Urinary bladder (tissue), 4 donors: ENCODE data around the gene SLC43A3. TPM values are rescaled to one million over a fixed set of nuclear protein-coding genes. Genes with fewer than 3 reads are reported as not detected.
A peak's percentile ranks its signal among the peaks of the same experiment; 100 is the strongest.

Experiments
- DNase-seq: peaks from one replicate; pipeline ENCODE4 v3.0.0-alpha.2; 2015; ENCODE audit errors: extremely low spot score
- H3K27ac ChIP-seq: one replicate; pipeline ENCODE4 v1.5.1; 2013; ENCODE audit warnings: low read depth, mild to moderate bottlenecking, moderate library complexity
- H3K36me3 ChIP-seq: one replicate; pipeline ENCODE4 v1.6.1; 2013; ENCODE audit warnings: mild to moderate bottlenecking, moderate library complexity; ENCODE audit not compliant: insufficient read depth
- H3K4me1 ChIP-seq: one replicate; pipeline ENCODE4 v1.6.1; 2013; ENCODE audit warnings: mild to moderate bottlenecking, moderate library complexity; ENCODE audit not compliant: insufficient read depth
- H3K4me3 ChIP-seq: one replicate; pipeline ENCODE4 v1.5.1; 2013; ENCODE audit warnings: low read depth, low read length
- WGBS: extraction: QIAGEN DNeasy Blood & Tissue Kit; methylation state at CpG from one replicate; pipeline ENCODE4 v1.1.7; 2013; 5-methylcytosine and 5-hydroxymethylcytosine counted together
- polyA plus RNA-seq: library from polyadenylated mRNA; stranded (reverse); fragments of 200-250 nt; gene quantifications from one replicate; pipeline ENCODE4 v1.2.3, GENCODE V29; 2013
- total RNA-seq: library from RNA; depleted of rRNA; stranded (reverse); fragments of >200 nt; gene quantifications from one replicate; pipeline ENCODE4 v1.2.3, GENCODE V29; 2014
- donor health status: healthy with polysubstance abuse.
- donor health status: healthy.

The SLC43A3 gene
- total RNA-seq (27.3 TPM), polyA plus RNA-seq (39.7 TPM)

- Histone ChIP-seq H3K4me3 (peak within 1 kb of the TSS; percentile 45), H3K27ac (peak within 1 kb of the TSS; percentile 97), H3K36me3 (no peaks in the 10 kb centered on the region), H3K4me1 (peaks cover 2% of the 10 kb centered on the region)
- 5% methylated on average over 39 of the region's 39 CpGs for WGBS
- no peak for DNase-seq
Measured at GRCh38 chr11:57426929-57427726, at the start of gene SLC43A3. TSS of gene SLC43A3 (minus strand) at chr11:57427121. CDS start at chr11:57426172, 949 bp downstream.

DNA sequence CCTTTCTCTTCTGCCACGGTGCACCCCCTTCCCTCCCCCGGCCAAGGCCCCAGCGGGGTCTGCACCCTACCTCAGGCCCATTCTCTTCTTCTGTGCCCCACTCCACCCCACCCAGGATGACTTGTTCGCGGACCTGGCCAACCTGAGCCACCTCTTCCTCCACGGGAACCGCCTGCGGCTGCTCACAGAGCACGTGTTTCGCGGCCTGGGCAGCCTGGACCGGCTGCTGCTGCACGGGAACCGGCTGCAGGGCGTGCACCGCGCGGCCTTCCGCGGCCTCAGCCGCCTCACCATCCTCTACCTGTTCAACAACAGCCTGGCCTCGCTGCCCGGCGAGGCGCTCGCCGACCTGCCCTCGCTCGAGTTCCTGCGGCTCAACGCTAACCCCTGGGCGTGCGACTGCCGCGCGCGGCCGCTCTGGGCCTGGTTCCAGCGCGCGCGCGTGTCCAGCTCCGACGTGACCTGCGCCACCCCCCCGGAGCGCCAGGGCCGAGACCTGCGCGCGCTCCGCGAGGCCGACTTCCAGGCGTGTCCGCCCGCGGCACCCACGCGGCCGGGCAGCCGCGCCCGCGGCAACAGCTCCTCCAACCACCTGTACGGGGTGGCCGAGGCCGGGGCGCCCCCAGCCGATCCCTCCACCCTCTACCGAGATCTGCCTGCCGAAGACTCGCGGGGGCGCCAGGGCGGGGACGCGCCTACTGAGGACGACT, 49.3 kb upstream of the SLC43A3 start:
- Histone ChIP-seq H3K27ac (no peak overlapping the region), H3K4me3 (peak overlapping the region; percentile 40), H3K4me1 (peaks cover 3% of the 10 kb centered on the region), H3K36me3 (no peaks in the 10 kb centered on the region)
- DNase-seq = no peak
- WGBS = 3% methylated on average over 80 of the region's 80 CpGs

DNA sequence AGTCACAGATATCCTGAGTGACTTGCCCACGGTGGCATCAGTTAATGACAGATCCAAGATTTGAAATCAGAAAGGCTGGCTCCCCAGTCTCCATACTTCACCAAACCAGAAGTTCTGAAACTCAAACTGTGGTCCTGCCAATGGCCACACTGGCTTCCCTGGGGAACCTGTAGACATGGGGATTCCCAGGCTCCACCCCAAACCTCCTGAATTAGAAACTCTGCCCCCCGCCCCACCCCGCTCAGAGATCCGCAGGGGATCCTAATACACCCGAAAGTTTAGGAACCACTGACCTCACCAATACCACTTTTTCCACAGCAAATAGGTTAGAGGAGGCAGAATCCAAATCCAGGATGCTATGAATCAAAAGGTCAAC, 48.7 kb upstream of the SLC43A3 start:
- Histone ChIP-seq H3K4me3 (peak overlapping the region; percentile 40), H3K27ac (no peak overlapping the region), H3K4me1 (peaks cover 3% of the 10 kb centered on the region), H3K36me3 (no peaks in the 10 kb centered on the region)
- WGBS = 70% methylated on average over 5 of the region's 5 CpGs
- DNase-seq = no peak

DNA sequence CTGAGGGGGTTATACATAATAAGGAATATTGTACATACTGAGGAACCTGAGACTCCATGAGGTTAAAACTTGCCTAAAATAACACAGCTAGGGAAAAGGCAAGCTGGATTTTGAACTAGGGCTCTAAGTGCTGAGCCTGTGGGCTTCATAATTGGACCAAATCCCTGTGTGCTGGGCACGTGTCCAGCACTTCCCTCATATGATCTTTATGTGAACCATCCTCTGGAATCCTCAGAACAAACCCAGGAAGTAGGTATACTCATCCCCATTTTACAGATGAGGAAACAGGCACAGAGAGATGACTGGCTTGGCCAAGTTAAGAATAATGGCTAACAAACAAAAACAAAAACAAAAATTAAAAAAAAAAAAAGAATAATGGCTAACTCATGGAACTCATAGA, 48.3 kb upstream of the SLC43A3 start:
- WGBS = 38% methylated on average over 1 of the region's 1 CpG
- Histone ChIP-seq H3K4me3 (no peak overlapping the region), H3K4me1 (peaks cover 3% of the 10 kb centered on the region), H3K27ac (no peak overlapping the region), H3K36me3 (no peaks in the 10 kb centered on the region)
- no peak for DNase-seq

GRCh38 chr11:57474803-57475115, 47.8 kb upstream of the SLC43A3 start:
- no peak for DNase-seq
- 74% methylated on average over 5 of the region's 5 CpGs for WGBS
- no peaks in the 10 kb centered on the region for H3K36me3 ChIP-seq
- no peak overlapping the region for H3K4me3 ChIP-seq
- H3K4me1 ChIP-seq = peaks cover 3% of the 10 kb centered on the region
- no peak overlapping the region for H3K27ac ChIP-seq

GRCh38 chr11:57474017-57474802, 47.3 kb upstream of the SLC43A3 start:
- no peaks in the 10 kb centered on the region for H3K36me3 ChIP-seq
- no peak overlapping the region for H3K27ac ChIP-seq
- peaks cover 3% of the 10 kb centered on the region for H3K4me1 ChIP-seq
- DNase-seq = no peak
- H3K4me3 ChIP-seq = no peak overlapping the region
- 55% methylated on average over 9 of the region's 9 CpGs for WGBS

DNA sequence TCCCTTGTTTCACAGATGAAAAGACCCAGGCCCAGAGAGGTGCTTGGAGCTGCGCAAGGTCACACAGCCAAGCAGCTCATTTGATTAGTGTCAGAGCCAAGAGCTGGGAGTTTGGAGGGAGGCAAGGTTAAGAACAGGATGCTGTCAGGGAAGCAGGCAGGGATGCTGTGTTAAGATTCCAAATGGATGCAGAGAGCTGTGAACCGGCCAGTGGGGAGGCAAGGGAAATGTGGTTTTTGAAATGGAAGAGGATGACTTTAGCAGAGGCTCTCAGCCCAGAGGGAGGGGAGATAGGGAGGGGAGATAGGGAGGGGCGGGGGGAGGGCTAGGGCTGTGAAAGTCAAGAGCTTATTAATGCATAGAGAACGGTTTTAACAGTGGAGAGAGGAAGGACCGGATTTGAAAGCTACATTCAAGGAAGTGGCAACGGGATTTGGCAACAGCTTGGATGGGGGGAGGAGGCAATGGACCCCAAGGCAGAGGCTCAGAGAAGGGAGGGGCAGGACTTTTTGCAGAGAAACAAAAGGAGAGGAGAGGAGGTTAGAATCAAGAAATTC, 46.4 kb upstream of the SLC43A3 start:
- no peak for DNase-seq
- H3K4me1 ChIP-seq = peaks cover 3% of the 10 kb centered on the region
- no peak overlapping the region for H3K27ac ChIP-seq
- H3K4me3 ChIP-seq = no peak overlapping the region
- 48% methylated on average over 6 of the region's 6 CpGs for WGBS
- no peaks in the 10 kb centered on the region for H3K36me3 ChIP-seq

GRCh38 chr11:57471496-57471895, 44.6 kb upstream of the SLC43A3 start:
- no peak for DNase-seq
- whole genome bisulfite sequencing = 92% methylated on average over 3 of the region's 3 CpGs
- no peaks in the 10 kb centered on the region for H3K36me3 ChIP-seq
- H3K4me3 ChIP-seq = no peak overlapping the region
- H3K27ac ChIP-seq = no peak overlapping the region
- H3K4me1 ChIP-seq = peaks cover 3% of the 10 kb centered on the region

GRCh38 chr11:57469268-57469667, 42.3 kb upstream of the SLC43A3 start:
- no peak for DNase-seq
- no peak overlapping the region for H3K27ac ChIP-seq
- H3K4me3 ChIP-seq = no peak overlapping the region
- H3K36me3 ChIP-seq = no peaks in the 10 kb centered on the region
- 81% methylated on average over 5 of the region's 5 CpGs for WGBS
- H3K4me1 ChIP-seq = no peaks in the 10 kb centered on the region

- Histone ChIP-seq H3K4me1 (no peaks in the 10 kb centered on the region), H3K4me3 (no peak overlapping the region), H3K36me3 (no peaks in the 10 kb centered on the region), H3K27ac (no peak overlapping the region)
- no peak for DNase-seq
- WGBS = 60% methylated on average over 4 of the region's 4 CpGs
Measured at GRCh38 chr11:57468276-57468675, 41.4 kb upstream of the SLC43A3 start.

- Histone ChIP-seq H3K4me1 (no peaks in the 10 kb centered on the region), H3K27ac (no peak overlapping the region), H3K36me3 (no peaks in the 10 kb centered on the region), H3K4me3 (no peak overlapping the region)
- no peak for DNase-seq
- 68% methylated on average over 23 of the region's 23 CpGs for WGBS
Measured at GRCh38 chr11:57467508-57468157, 40.7 kb upstream of the SLC43A3 start.

DNA sequence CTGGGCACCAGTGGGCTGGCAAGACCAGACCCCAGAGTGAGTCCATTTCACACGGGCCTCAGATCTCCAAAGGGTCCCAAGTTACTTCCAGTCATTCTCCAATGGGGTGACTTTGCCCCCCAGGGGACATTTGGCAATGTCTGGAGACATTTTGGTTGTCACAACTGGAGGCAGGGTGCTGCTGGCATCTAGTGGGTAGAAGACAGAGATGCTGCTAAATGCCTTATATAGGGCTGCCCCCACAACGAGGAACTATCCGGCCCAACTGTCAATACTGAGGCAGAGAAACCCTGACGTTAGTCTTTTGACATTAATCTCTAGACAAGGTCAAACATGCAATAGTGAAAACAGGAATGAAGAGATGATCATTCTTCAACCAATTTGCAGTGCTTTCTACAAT, 39.8 kb upstream of the SLC43A3 start:
- Histone ChIP-seq H3K36me3 (no peaks in the 10 kb centered on the region), H3K27ac (no peak overlapping the region), H3K4me1 (no peaks in the 10 kb centered on the region), H3K4me3 (no peak overlapping the region)
- WGBS = 60% methylated on average over 4 of the region's 4 CpGs
- no peak for DNase-seq

GRCh38 chr11:57464539-57465181, 37.7 kb upstream of the SLC43A3 start:
- no peak overlapping the region for H3K27ac ChIP-seq
- no peak overlapping the region for H3K4me3 ChIP-seq
- WGBS = 50% methylated on average over 30 of the region's 30 CpGs
- DNase-seq = no peak
- H3K4me1 ChIP-seq = no peaks in the 10 kb centered on the region
- H3K36me3 ChIP-seq = no peaks in the 10 kb centered on the region
